Heart right ventricle (tissue), 16 donors: Measurements from ENCODE around the gene PRR16. TPM values are rescaled to one million over a fixed set of nuclear protein-coding genes. Genes with fewer than 3 reads are reported as not detected.

Experiments used
- ATAC-seq, 8 donors: fragments of 200-7000 bp; cut with Tn5 transposase; one replicate each; pipeline ENCODE4 v1.9.1; 2020; ENCODE audit warnings: mild to moderate bottlenecking in 8 of 8, moderate library complexity in 8 of 8, moderate number of reproducible peaks in 1 of 8
- DNase-seq, 2 donors: peaks; one replicate each; pipeline ENCODE4 v3.0.0-alpha.2; 2020
- H3K27ac ChIP-seq, 10 donors: fragments of 200-600 bp; sonication (generic) in 2 of 10; one replicate each; pipeline versions ENCODE4 v1.5.0 to v1.8.0; 2020 to 2022; ENCODE audit warnings: mild to moderate bottlenecking in 3 of 10
- H3K27me3 ChIP-seq, 7 donors: fragments of 200-600 bp; one replicate each; pipeline ENCODE4 v1.8.0; 2021 to 2022; ENCODE audit warnings: mild to moderate bottlenecking in 2 of 7
- H3K36me3 ChIP-seq, 9 donors: fragments of 200-600 bp; sonication (generic) in 1 of 9; one replicate each; pipeline versions ENCODE4 v1.5.0 to v1.8.0; 2020 to 2022; ENCODE audit warnings: mild to moderate bottlenecking in 2 of 9
- H3K4me1 ChIP-seq, 9 donors: fragments of 200-600 bp; sonication (generic) in 1 of 9; one replicate each; pipeline versions ENCODE4 v1.5.0 to v1.8.0; 2020 to 2022; ENCODE audit warnings: mild to moderate bottlenecking in 4 of 9
- H3K4me3 ChIP-seq, 10 donors: fragments of 200-600 bp; sonication (generic) in 2 of 10; one replicate each; pipeline versions ENCODE4 v1.5.0 to v1.8.0; 2020 to 2022; ENCODE audit warnings: mild to moderate bottlenecking in 7 of 10, moderate library complexity in 2 of 10
- H3K9me3 ChIP-seq, 11 donors: fragments of 200-600 bp in 10 of 11; sonication (generic) in 2 of 11; one replicate each; pipeline versions ENCODE4 v1.5.0 to v1.8.0; 2013 to 2022; ENCODE audit warnings: mild to moderate bottlenecking in 2 of 11, control low read depth in 1 of 11, moderate library complexity in 1 of 11
- WGBS, 2 donors: extraction: QIAGEN DNeasy Blood & Tissue Kit; methylation state at CpG; one replicate each; pipeline ENCODE4 v1.1.7; 2013; ENCODE audit warnings: inconsistent platforms in 1 of 2; 5-methylcytosine and 5-hydroxymethylcytosine counted together
- intact Hi-C, 10 donors: fragments of 100-400 bp; cut with DNase I; formaldehyde crosslinking; loops; one replicate each; pipeline versions ENCODE4 v1.11.1 to v1.14.2; 2022
- polyA plus RNA-seq, 2 donors: library from polyadenylated mRNA; stranded (reverse); fragments of 200-250 nt; gene quantifications; one replicate each; pipeline ENCODE4 v1.2.3, GENCODE V29; 2013
- total RNA-seq, 10 donors: library from RNA; stranded (reverse); fragmentation: NEBNext Ultra II Directional in 3 of 10; extraction: Animal tissue kit (Norgen Biotek cat#: 25700) in 3 of 10; gene quantifications; one replicate each; pipeline versions ENCODE4 v1.2.1 to v1.2.4, GENCODE V29; 2021 to 2023
- TF ChIP-seq, protein P1 (sequence below), 9 donors: fragments of 200-600 bp; sonication (generic) in 2 of 9; IDR thresholded peaks; one replicate each; pipeline versions ENCODE4 v1.5.0 to v1.8.0; 2021 to 2022; ENCODE audit warnings: antibody characterized with exemption in 9 of 9, mild to moderate bottlenecking in 5 of 9, moderate library complexity in 1 of 9
- donor health status: Arrhythmogenic right ventricular cardiomyopathy.
- donor health status: ischemic (EF 13 %, LVEDD 7.1; RV severe dilation, severe dysfunction).
- donor health status: healthy with polysubstance abuse.
- donor health status: DM: no; HTN: yes; CAD: no.
- donor health status: DM: no; HTN: no; CAD: no.
- donor health status: ischemic (EF 25% LVEDD 6.9; RV normal size, moderate dysfunction).
- donor health status: ischemic (EF 25% LVEDD 5.7; RV mildly dilated, moderate dysfunction).
- donor health status: healthy.
- donor health status: DM: yes; HTN: yes; CAD: no.
- donor health status: Ischemic cardiomyopathy.
- donor health status: ischemic (EF 35%, LVEDD 5.7; RV mildly dilated, moderate dysfunction).
- donor health status: nonischemic (EF 11% LVEDD 7.7; RV severe dilation, severe dysfunction).
- donor health status: DM: yes; HTN: yes; CAD: no.
- donor health status: PGD.
- donor health status: ischemic (EF 29% LVEDD 5.4; RV normal size, mild dysfunction).
- donor health status: nonischemic (EF 23%, LVEDD 6.1; RV moderate dilation, normal function).

The PRR16 gene
- total and polyA plus RNA-seq, 12 donors: 5.3 to 22.9 (median 10.4) TPM

GRCh38 chr5:120430572-120430971 is 33.5 kb upstream of the PRR16 start:
- TF ChIP-seq, protein P1, sequence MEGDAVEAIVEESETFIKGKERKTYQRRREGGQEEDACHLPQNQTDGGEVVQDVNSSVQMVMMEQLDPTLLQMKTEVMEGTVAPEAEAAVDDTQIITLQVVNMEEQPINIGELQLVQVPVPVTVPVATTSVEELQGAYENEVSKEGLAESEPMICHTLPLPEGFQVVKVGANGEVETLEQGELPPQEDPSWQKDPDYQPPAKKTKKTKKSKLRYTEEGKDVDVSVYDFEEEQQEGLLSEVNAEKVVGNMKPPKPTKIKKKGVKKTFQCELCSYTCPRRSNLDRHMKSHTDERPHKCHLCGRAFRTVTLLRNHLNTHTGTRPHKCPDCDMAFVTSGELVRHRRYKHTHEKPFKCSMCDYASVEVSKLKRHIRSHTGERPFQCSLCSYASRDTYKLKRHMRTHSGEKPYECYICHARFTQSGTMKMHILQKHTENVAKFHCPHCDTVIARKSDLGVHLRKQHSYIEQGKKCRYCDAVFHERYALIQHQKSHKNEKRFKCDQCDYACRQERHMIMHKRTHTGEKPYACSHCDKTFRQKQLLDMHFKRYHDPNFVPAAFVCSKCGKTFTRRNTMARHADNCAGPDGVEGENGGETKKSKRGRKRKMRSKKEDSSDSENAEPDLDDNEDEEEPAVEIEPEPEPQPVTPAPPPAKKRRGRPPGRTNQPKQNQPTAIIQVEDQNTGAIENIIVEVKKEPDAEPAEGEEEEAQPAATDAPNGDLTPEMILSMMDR (IDR thresholded peaks at IDR 0.05): no peak
- Histone ChIP-seq H3K27ac (no peak overlapping the region), H3K4me1 (peaks cover 0 to 5% (median 0%) of the 10 kb centered on the region in 9 donors), H3K36me3 (no peaks in the 10 kb centered on the region), H3K4me3 (no peak overlapping the region), H3K9me3 (peaks cover 0 to 41% (median 6%) of the 10 kb centered on the region in 11 donors), H3K27me3 (no peaks in the 10 kb centered on the region)
- ATAC-seq (no peak), DNase-seq (no peak)
- intact Hi-C loops: no loop called here

GRCh38 chr5:120432861-120433260 is 31.2 kb upstream of the PRR16 start:
- Histone ChIP-seq H3K36me3 (no peaks in the 10 kb centered on the region), H3K27me3 (no peaks in the 10 kb centered on the region), H3K27ac (no peak overlapping the region), H3K4me3 (no peak overlapping the region), H3K9me3 (peaks cover 0 to 37% (median 6%) of the 10 kb centered on the region in 11 donors), H3K4me1 (peaks cover 0 to 6% (median 0%) of the 10 kb centered on the region in 9 donors)
- no peak for DNase-seq
- no peak for ATAC-seq
- intact Hi-C loops: no loop called here
- TF ChIP-seq, protein P1 (IDR thresholded peaks at IDR 0.05): no peak

GRCh38 chr5:120435129-120435528 is 29.0 kb upstream of the PRR16 start:
- H3K4me1 ChIP-seq: peaks cover 0 to 6% (median 0%) of the 10 kb centered on the region in 9 donors
- H3K4me3 ChIP-seq: no peak overlapping the region
- no peaks in the 10 kb centered on the region for H3K36me3 ChIP-seq
- no peaks in the 10 kb centered on the region for H3K27me3 ChIP-seq
- H3K27ac ChIP-seq: peak overlapping the region in 2 of 10 donors; percentile 25 to 42
- WGBS, 2 donors: 24 to 54% methylated on average over 2 of the region's 2 CpGs
- H3K9me3 ChIP-seq: peaks cover 0 to 21% (median 6%) of the 10 kb centered on the region in 11 donors
- peak in 4 of 8 donors; percentile 56 to 84 (median 72) for ATAC-seq
- TF ChIP-seq, protein P1 (IDR thresholded peaks at IDR 0.05): no peak
- DNase-seq: no peak
- intact Hi-C loops: no loop called here

DNA sequence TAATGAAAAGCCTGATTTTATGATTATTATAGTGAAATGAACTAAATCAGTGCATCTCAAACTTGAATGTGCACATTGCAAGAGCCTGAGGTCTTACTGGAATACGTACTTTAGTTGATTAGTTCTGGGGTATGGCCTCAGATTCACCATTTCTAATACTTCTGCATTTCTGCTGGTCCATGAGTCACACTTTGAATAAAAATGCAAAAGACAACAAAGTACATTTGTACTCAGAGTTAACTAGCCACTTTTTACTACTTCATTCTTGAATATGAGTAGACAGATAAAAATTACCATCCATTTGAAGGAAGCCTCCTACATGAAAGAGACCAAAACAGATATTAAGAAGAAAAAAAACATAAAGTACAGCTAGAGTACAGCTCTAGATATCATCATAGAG is 27.1 kb upstream of the PRR16 start:
- Histone ChIP-seq H3K36me3 (no peaks in the 10 kb centered on the region), H3K27ac (no peak overlapping the region), H3K4me1 (peaks cover 0 to 6% (median 0%) of the 10 kb centered on the region in 9 donors), H3K4me3 (no peak overlapping the region), H3K9me3 (peaks cover 0 to 3% (median 0%) of the 10 kb centered on the region in 11 donors), H3K27me3 (no peaks in the 10 kb centered on the region)
- TF ChIP-seq, protein P1 (IDR thresholded peaks at IDR 0.05): no peak
- DNase-seq (no peak), ATAC-seq (no peak)
- 77 to 80% methylated on average over 1 of the region's 1 CpG for WGBS, 2 donors
- intact Hi-C loops: no loop called here
